ENCODE data around the gene NPR2. TPM values are rescaled to one million over a fixed set of nuclear protein-coding genes. Genes with fewer than 3 reads are reported as not detected.

Gene NPR2
- total and polyA plus RNA-seq, 5 donors from 2014 or later: 0.46 to 7.7 (median 1.7) TPM; not detected in 1

GRCh38 chr9:35828716-35829083 is 37.3 kb downstream of the NPR2 start, which contains the start of gene FAM221B:
FAM221B (minus strand) TSS chr9:35828732; CDS start chr9:35826161, 2,571 bp downstream.
- no peaks in the 10 kb centered on the region for H3K27me3 Mint-ChIP-seq
- H3K27ac Mint-ChIP-seq: peak within 1 kb of the TSS; percentile 48 to 98 (median 94)
- no peaks in the 10 kb centered on the region for H3K36me3 Mint-ChIP-seq
- DNase-seq (no peak), ATAC-seq (ENCODE audit: low read depth in 2 of 2) (peak in 1 of 2 donors; percentile 1)
- H3K4me1 Mint-ChIP-seq: peaks cover 5 to 36% (median 25%) of the 10 kb centered on the region in 4 donors
- H3K27me3 ChIP-seq (ENCODE audit: control insufficient read depth, insufficient read depth, low read length): no peaks in the 10 kb centered on the region
- H3K27ac ChIP-seq (ENCODE audit: insufficient read depth, low read length, poor library complexity, severe bottlenecking): peak within 1 kb of the TSS; percentile 59
- peak within 1 kb of the TSS; percentile 95 to 100 (median 96) for H3K4me3 Mint-ChIP-seq
- H3K9me3 Mint-ChIP-seq: no peaks in the 10 kb centered on the region
- H3K4me1 ChIP-seq (ENCODE audit: control insufficient read depth, insufficient read depth, low read length, poor library complexity, severe bottlenecking): peaks cover 15% of the 10 kb centered on the region
- peak within 1 kb of the TSS; percentile 81 for H3K4me3 ChIP-seq (ENCODE audit: low read depth, low read length)
- no peaks in the 10 kb centered on the region for H3K9me3 ChIP-seq (ENCODE audit: control insufficient read depth in 2 of 2, low read length in 2 of 2)
- no peaks in the 10 kb centered on the region for H3K36me3 ChIP-seq (ENCODE audit: control insufficient read depth, insufficient read depth, low read length)

- peaks cover 15% of the 10 kb centered on the region for H3K4me1 ChIP-seq (ENCODE audit: control insufficient read depth, insufficient read depth, low read length, poor library complexity, severe bottlenecking)
- no peaks in the 10 kb centered on the region for H3K9me3 ChIP-seq (ENCODE audit: control insufficient read depth in 2 of 2, low read length in 2 of 2)
- H3K36me3 Mint-ChIP-seq: no peaks in the 10 kb centered on the region
- peak within 1 kb of the TSS; percentile 59 for H3K27ac ChIP-seq (ENCODE audit: insufficient read depth, low read length, poor library complexity, severe bottlenecking)
- DNase-seq: peak; percentile 88 to 95 (median 92)
- no peaks in the 10 kb centered on the region for H3K9me3 Mint-ChIP-seq
- H3K27me3 Mint-ChIP-seq: no peaks in the 10 kb centered on the region
- peaks cover 5 to 36% (median 25%) of the 10 kb centered on the region in 4 donors for H3K4me1 Mint-ChIP-seq
- H3K27ac Mint-ChIP-seq: peak within 1 kb of the TSS; percentile 82 to 98 (median 94)
- H3K27me3 ChIP-seq (ENCODE audit: control insufficient read depth, insufficient read depth, low read length): no peaks in the 10 kb centered on the region
- ATAC-seq (ENCODE audit: low read depth in 2 of 2): peak; percentile 93 to 94
- peak within 1 kb of the TSS; percentile 81 for H3K4me3 ChIP-seq (ENCODE audit: low read depth, low read length)
- no peaks in the 10 kb centered on the region for H3K36me3 ChIP-seq (ENCODE audit: control insufficient read depth, insufficient read depth, low read length)
- peak within 1 kb of the TSS; percentile 95 to 100 (median 96) for H3K4me3 Mint-ChIP-seq
These were observed 37.8 kb downstream of the NPR2 start, which contains the start of gene TMEM8B for GRCh38 chr9:35829084-35829763. TMEM8B (plus strand) TSS chr9:35829228; CDS start chr9:35829448, 220 bp downstream.

GRCh38 chr9:35829764-35830096 is 38.3 kb downstream of the NPR2 start:
- Mint-ChIP-seq H3K36me3 (no peaks in the 10 kb centered on the region), H3K4me3 (peak overlapping the region; percentile 77 to 87 (median 86)), H3K9me3 (no peaks in the 10 kb centered on the region), H3K27ac (peak overlapping the region; percentile 82 to 90 (median 90)), H3K27me3 (no peaks in the 10 kb centered on the region), H3K4me1 (peaks cover 5 to 36% (median 25%) of the 10 kb centered on the region in 4 donors)
- Histone ChIP-seq H3K36me3 (ENCODE audit: control insufficient read depth, insufficient read depth, low read length) (no peaks in the 10 kb centered on the region), H3K27me3 (ENCODE audit: control insufficient read depth, insufficient read depth, low read length) (no peaks in the 10 kb centered on the region), H3K27ac (ENCODE audit: insufficient read depth, low read length, poor library complexity, severe bottlenecking) (peak overlapping the region; percentile 59), H3K9me3 (ENCODE audit: control insufficient read depth in 2 of 2, low read length in 2 of 2) (no peaks in the 10 kb centered on the region), H3K4me3 (ENCODE audit: low read depth, low read length) (no peak overlapping the region), H3K4me1 (ENCODE audit: control insufficient read depth, insufficient read depth, low read length, poor library complexity, severe bottlenecking) (peaks cover 15% of the 10 kb centered on the region)
- no peak for ATAC-seq (ENCODE audit: low read depth in 2 of 2)
- DNase-seq: no peak

DNA sequence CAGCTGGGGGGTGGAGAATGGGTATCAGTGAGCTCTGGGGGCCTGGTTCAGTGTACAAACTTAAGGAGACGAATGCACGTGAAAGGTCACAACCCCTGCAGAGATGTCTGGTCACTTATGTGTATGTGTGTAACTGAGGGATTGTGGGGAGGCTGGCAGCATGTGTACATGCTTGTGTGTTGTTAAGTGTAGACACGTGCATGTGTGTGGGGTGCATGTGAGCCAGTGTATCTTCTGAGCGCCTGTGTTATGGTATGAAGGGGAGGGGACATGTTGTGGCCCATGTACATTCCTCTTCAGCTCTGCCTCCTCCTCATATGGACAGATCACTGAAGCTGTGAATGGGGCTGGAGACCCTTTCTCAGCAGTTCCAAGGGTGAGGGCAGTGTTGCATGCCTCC is 39.6 kb downstream of the NPR2 start:
- Histone ChIP-seq H3K4me3 (ENCODE audit: low read depth, low read length) (no peak overlapping the region), H3K4me1 (ENCODE audit: control insufficient read depth, insufficient read depth, low read length, poor library complexity, severe bottlenecking) (peaks cover 15% of the 10 kb centered on the region), H3K36me3 (ENCODE audit: control insufficient read depth, insufficient read depth, low read length) (no peaks in the 10 kb centered on the region), H3K27me3 (ENCODE audit: control insufficient read depth, insufficient read depth, low read length) (no peaks in the 10 kb centered on the region), H3K9me3 (ENCODE audit: control insufficient read depth in 2 of 2, low read length in 2 of 2) (no peaks in the 10 kb centered on the region), H3K27ac (ENCODE audit: insufficient read depth, low read length, poor library complexity, severe bottlenecking) (no peak overlapping the region)
- Mint-ChIP-seq H3K27me3 (no peaks in the 10 kb centered on the region), H3K9me3 (no peaks in the 10 kb centered on the region), H3K27ac (peak overlapping the region in 1 of 3 donors; percentile 46), H3K36me3 (no peaks in the 10 kb centered on the region), H3K4me3 (peak overlapping the region in 2 of 4 donors; percentile 52 to 70), H3K4me1 (peaks cover 2 to 34% (median 23%) of the 10 kb centered on the region in 4 donors)
- DNase-seq (no peak), ATAC-seq (ENCODE audit: low read depth in 2 of 2) (no peak)

DNA sequence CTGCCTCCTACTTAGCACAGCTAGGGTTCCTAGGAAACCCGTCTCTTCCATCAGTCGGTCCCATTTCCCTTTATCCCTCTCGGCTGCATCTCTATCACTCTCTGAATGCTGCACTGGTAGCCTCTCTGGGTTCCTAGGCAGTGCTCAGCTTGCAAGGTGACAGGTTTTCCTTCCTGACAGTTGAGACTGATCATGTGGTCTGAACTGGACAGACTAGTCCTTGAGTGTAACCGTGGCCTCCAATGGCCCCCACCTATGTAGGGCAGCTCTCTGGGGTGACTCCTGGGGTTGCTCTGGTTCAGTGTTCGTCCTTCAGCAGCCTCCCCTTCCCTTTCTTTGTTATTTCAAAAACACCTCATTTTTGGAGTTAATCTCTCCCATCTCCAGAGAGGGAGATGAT is 41.4 kb downstream of the NPR2 start:
- no peaks in the 10 kb centered on the region for H3K9me3 ChIP-seq (ENCODE audit: control insufficient read depth in 2 of 2, low read length in 2 of 2)
- DNase-seq (no peak), ATAC-seq (ENCODE audit: low read depth in 2 of 2) (no peak)
- H3K4me3 Mint-ChIP-seq: peak overlapping the region in 2 of 4 donors; percentile 67 to 88
- no peaks in the 10 kb centered on the region for H3K27me3 Mint-ChIP-seq
- H3K27ac Mint-ChIP-seq: peak overlapping the region in 1 of 3 donors; percentile 31
- H3K27me3 ChIP-seq (ENCODE audit: control insufficient read depth, insufficient read depth, low read length): no peaks in the 10 kb centered on the region
- no peaks in the 10 kb centered on the region for H3K36me3 ChIP-seq (ENCODE audit: control insufficient read depth, insufficient read depth, low read length)
- H3K36me3 Mint-ChIP-seq: peaks cover 3% of the 10 kb centered on the region
- no peak overlapping the region for H3K4me3 ChIP-seq (ENCODE audit: low read depth, low read length)
- peaks cover 0 to 34% (median 18%) of the 10 kb centered on the region in 4 donors for H3K4me1 Mint-ChIP-seq
- no peak overlapping the region for H3K27ac ChIP-seq (ENCODE audit: insufficient read depth, low read length, poor library complexity, severe bottlenecking)
- H3K4me1 ChIP-seq (ENCODE audit: control insufficient read depth, insufficient read depth, low read length, poor library complexity, severe bottlenecking): peaks cover 15% of the 10 kb centered on the region
- H3K9me3 Mint-ChIP-seq: no peaks in the 10 kb centered on the region

DNA sequence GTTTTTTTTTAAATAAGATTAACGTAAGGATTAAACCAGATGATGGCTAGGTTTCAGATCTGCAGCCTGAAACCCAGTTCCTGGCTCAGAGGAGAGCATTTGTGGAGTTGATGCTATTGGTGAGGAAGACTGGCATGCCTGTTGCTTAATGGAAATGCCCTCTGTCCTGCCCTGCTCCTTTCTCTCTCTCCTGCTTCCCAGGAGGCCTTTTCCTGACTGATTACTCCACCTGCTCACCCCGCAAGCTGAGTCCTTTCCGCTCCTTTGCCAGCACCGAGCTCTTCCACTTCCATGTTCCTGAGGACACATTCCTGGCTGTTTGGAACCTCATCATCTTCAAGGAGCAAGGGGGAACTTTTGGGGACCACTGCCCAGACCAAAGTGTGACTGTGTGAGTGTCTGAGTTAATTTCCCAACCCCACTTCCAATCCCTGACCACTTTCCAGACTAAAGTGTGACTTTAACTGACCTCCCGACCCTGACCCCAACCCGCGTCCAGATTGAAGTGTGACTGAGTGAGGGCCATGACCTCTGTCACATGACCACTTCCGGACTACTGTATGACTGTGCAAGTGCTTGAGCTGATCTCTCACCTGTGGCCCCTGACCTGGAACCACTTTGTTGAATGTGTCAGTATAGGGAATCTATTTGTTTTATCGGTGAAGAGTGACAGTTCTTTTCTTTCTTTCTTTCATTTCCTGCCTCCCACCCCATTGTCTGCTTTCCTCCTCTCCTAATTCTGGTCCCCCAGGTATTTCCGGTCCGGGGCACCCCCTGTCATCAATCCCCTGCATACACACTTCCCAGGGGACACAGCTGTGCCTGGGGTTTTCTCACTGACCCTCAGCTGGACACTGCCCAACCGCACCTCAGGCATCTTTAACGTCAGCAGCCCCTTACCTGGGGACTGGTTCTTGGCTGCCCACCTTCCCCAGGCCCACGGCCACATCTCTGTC is 43.1 kb downstream of the NPR2 start:
- no peak for DNase-seq
- ATAC-seq (ENCODE audit: low read depth in 2 of 2): no peak
- H3K27me3 Mint-ChIP-seq: no peaks in the 10 kb centered on the region
- H3K9me3 ChIP-seq (ENCODE audit: control insufficient read depth in 2 of 2, low read length in 2 of 2): no peaks in the 10 kb centered on the region
- no peak overlapping the region for H3K27ac ChIP-seq (ENCODE audit: insufficient read depth, low read length, poor library complexity, severe bottlenecking)
- H3K36me3 ChIP-seq (ENCODE audit: control insufficient read depth, insufficient read depth, low read length): no peaks in the 10 kb centered on the region
- H3K4me3 Mint-ChIP-seq: peak overlapping the region in 1 of 4 donors; percentile 31
- peaks cover 5% of the 10 kb centered on the region for H3K4me1 ChIP-seq (ENCODE audit: control insufficient read depth, insufficient read depth, low read length, poor library complexity, severe bottlenecking)
- no peaks in the 10 kb centered on the region for H3K9me3 Mint-ChIP-seq
- peaks cover 3% of the 10 kb centered on the region for H3K36me3 Mint-ChIP-seq
- peaks cover 0 to 26% (median 12%) of the 10 kb centered on the region in 4 donors for H3K4me1 Mint-ChIP-seq
- H3K27ac Mint-ChIP-seq: no peak overlapping the region
- H3K27me3 ChIP-seq (ENCODE audit: control insufficient read depth, insufficient read depth, low read length): no peaks in the 10 kb centered on the region
- no peak overlapping the region for H3K4me3 ChIP-seq (ENCODE audit: low read depth, low read length)

GRCh38 chr9:35835216-35835632 is 43.8 kb downstream of the NPR2 start:
- Histone ChIP-seq H3K36me3 (ENCODE audit: control insufficient read depth, insufficient read depth, low read length) (no peaks in the 10 kb centered on the region), H3K4me3 (ENCODE audit: low read depth, low read length) (no peak overlapping the region), H3K27me3 (ENCODE audit: control insufficient read depth, insufficient read depth, low read length) (no peaks in the 10 kb centered on the region), H3K27ac (ENCODE audit: insufficient read depth, low read length, poor library complexity, severe bottlenecking) (no peak overlapping the region), H3K4me1 (ENCODE audit: control insufficient read depth, insufficient read depth, low read length, poor library complexity, severe bottlenecking) (no peaks in the 10 kb centered on the region), H3K9me3 (ENCODE audit: control insufficient read depth in 2 of 2, low read length in 2 of 2) (no peaks in the 10 kb centered on the region)
- H3K4me3 Mint-ChIP-seq: no peak overlapping the region
- peaks cover 0 to 19% (median 6%) of the 10 kb centered on the region in 4 donors for H3K4me1 Mint-ChIP-seq
- no peak overlapping the region for H3K27ac Mint-ChIP-seq
- DNase-seq: peak in 1 of 3 donors; percentile 35
- no peaks in the 10 kb centered on the region for H3K9me3 Mint-ChIP-seq
- peaks cover 3% of the 10 kb centered on the region for H3K36me3 Mint-ChIP-seq
- H3K27me3 Mint-ChIP-seq: no peaks in the 10 kb centered on the region
- no peak for ATAC-seq (ENCODE audit: low read depth in 2 of 2)

All from CD4-positive, CD25-positive, alpha-beta regulatory T cell (primary cell).